WTC11 (cell line): ENCODE results near the gene OAS2.

ENCODE experiments used
- NR1H2 ChIP-seq: sonication (generic); formaldehyde crosslinking; IDR thresholded peaks from 2 replicates; pipeline ENCODE4 v1.9.0; 2021; ENCODE audit warnings: mild to moderate bottlenecking, moderate library complexity, missing genetic modification reagents
- OVOL2 ChIP-seq: fragments of 250-450 bp; sonication (Bioruptor Pico); IDR thresholded peaks from 2 replicates; pipeline ENCODE4 v1.9.0; 2021; ENCODE audit warnings: mild to moderate bottlenecking, borderline replicate concordance
- TF ChIP-seq, protein P1 (sequence below): sonication (generic); formaldehyde crosslinking; IDR thresholded peaks from 2 replicates; pipeline ENCODE4 v1.8.0; 2022; ENCODE audit warnings: mild to moderate bottlenecking, missing genetic modification reagents
- TF ChIP-seq, protein P2 (sequence below): fragments of 200-600 bp; IDR thresholded peaks from 2 replicates; pipeline ENCODE4 v1.8.0; 2022; ENCODE audit warnings: antibody characterized with exemption

GRCh38 chr12:112979041-112979680 lies 842 bp downstream of the OAS2 start:
- no peak for TF ChIP-seq NR1H2
- TF ChIP-seq, protein P1, sequence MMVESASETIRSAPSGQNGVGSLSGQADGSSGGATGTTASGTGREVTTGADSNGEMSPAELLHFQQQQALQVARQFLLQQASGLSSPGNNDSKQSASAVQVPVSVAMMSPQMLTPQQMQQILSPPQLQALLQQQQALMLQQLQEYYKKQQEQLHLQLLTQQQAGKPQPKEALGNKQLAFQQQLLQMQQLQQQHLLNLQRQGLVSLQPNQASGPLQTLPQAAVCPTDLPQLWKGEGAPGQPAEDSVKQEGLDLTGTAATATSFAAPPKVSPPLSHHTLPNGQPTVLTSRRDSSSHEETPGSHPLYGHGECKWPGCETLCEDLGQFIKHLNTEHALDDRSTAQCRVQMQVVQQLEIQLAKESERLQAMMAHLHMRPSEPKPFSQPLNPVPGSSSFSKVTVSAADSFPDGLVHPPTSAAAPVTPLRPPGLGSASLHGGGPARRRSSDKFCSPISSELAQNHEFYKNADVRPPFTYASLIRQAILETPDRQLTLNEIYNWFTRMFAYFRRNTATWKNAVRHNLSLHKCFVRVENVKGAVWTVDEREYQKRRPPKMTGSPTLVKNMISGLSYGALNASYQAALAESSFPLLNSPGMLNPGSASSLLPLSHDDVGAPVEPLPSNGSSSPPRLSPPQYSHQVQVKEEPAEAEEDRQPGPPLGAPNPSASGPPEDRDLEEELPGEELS (CRISPR knock-in tag) = no peak
- TF ChIP-seq, protein P2, sequence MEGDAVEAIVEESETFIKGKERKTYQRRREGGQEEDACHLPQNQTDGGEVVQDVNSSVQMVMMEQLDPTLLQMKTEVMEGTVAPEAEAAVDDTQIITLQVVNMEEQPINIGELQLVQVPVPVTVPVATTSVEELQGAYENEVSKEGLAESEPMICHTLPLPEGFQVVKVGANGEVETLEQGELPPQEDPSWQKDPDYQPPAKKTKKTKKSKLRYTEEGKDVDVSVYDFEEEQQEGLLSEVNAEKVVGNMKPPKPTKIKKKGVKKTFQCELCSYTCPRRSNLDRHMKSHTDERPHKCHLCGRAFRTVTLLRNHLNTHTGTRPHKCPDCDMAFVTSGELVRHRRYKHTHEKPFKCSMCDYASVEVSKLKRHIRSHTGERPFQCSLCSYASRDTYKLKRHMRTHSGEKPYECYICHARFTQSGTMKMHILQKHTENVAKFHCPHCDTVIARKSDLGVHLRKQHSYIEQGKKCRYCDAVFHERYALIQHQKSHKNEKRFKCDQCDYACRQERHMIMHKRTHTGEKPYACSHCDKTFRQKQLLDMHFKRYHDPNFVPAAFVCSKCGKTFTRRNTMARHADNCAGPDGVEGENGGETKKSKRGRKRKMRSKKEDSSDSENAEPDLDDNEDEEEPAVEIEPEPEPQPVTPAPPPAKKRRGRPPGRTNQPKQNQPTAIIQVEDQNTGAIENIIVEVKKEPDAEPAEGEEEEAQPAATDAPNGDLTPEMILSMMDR = no peak
- no peak for TF ChIP-seq OVOL2 (CRISPR knock-in tag)
